Activated CD4-positive, alpha-beta T cell treated with anti-CD3 and anti-CD28 coated beads, Interleukin-2, amount 50 U/mL, for 24 hours (primary cell): ENCODE data around the gene C10orf143.

Experiments
- DNase-seq, 2 donors: peaks; one replicate each; pipeline ENCODE4 v3.0.0-alpha.2; 2020; ENCODE audit warnings: low read depth in 1 of 2, low spot score in 1 of 2

Gene C10orf143

GRCh38 chr10:130016993-130017630 is 93.5 kb downstream of the C10orf143 start:
- no peak for DNase-seq

GRCh38 chr10:130016095-130016494 is 94.5 kb downstream of the C10orf143 start:
- DNase-seq = no peak

- no peak for DNase-seq
Measured at GRCh38 chr10:130015075-130015695, 95.4 kb downstream of the C10orf143 start.

GRCh38 chr10:130014263-130015074 is 96.2 kb downstream of the C10orf143 start:
- DNase-seq = no peak
